LNCAP (cell line): Measurements from ENCODE around the gene ICE2.

Experiments
- CTCF ChIP-seq: fragments of 450-650 bp; IDR thresholded peaks from 2 replicates; pipeline ENCODE4 v1.5.1; 2017; ENCODE audit warnings: mild to moderate bottlenecking

Gene ICE2

GRCh38 chr15:60386615-60387014 is 92.3 kb downstream of the ICE2 start:
- no peak for TF ChIP-seq CTCF

GRCh38 chr15:60385620-60386552 is 93.1 kb downstream of the ICE2 start:
- TF ChIP-seq CTCF: no peak

- no peak for TF ChIP-seq CTCF
These were observed 94.3 kb downstream of the ICE2 start for GRCh38 chr15:60384526-60385126.

GRCh38 chr15:60384053-60384452 is 94.9 kb downstream of the ICE2 start:
- no peak for TF ChIP-seq CTCF

GRCh38 chr15:60382773-60383674 is 95.9 kb downstream of the ICE2 start:
- no peak for TF ChIP-seq CTCF

GRCh38 chr15:60381148-60381788 is 97.7 kb downstream of the ICE2 start:
- TF ChIP-seq CTCF: no peak
